Smooth muscle cell (in vitro differentiated cells): ENCODE measurements around the gene CCNG2. TPM values are rescaled to one million over a fixed set of nuclear protein-coding genes. Genes with fewer than 3 reads are reported as not detected.
A peak's percentile ranks its signal among the peaks of the same experiment; 100 is the strongest.

Source experiments
- DNase-seq: peaks from one replicate; lab custom pipeline; 2025; ENCODE audit not compliant: unreplicated experiment; lab: John Stamatoyannopoulos, UW
- H2AFZ ChIP-seq: fragments of 200-600 bp; sonication (generic); 2 replicates; pipeline ENCODE4 v1.6.0; 2016; ENCODE audit warnings: antibody characterized with exemption, low read depth, mild to moderate bottlenecking
- H3F3A ChIP-seq: fragments of 200-600 bp; sonication (generic); 2 replicates; pipeline ENCODE4 v1.6.0; 2017; ENCODE audit warnings: antibody characterized with exemption, low read depth
- H3K27ac ChIP-seq: fragments of 200-600 bp; sonication (generic); 2 replicates; pipeline ENCODE4 v1.5.1; 2016; ENCODE audit warnings: low read depth, mild to moderate bottlenecking
- H3K27me3 ChIP-seq: fragments of 200-600 bp; sonication (generic); 2 replicates; pipeline ENCODE4 v1.6.1; 2016; ENCODE audit warnings: low read depth, mild to moderate bottlenecking
- H3K36me3 ChIP-seq: fragments of 200-600 bp; sonication (generic); 2 replicates; pipeline ENCODE4 v1.5.1; 2016; ENCODE audit warnings: low read depth
- H3K4me1 ChIP-seq: fragments of 200-600 bp; sonication (generic); 2 replicates; pipeline ENCODE4 v1.5.1; 2016; ENCODE audit warnings: low read depth
- H3K4me2 ChIP-seq: fragments of 200-600 bp; sonication (generic); 2 replicates; pipeline ENCODE4 v1.6.0; 2016; ENCODE audit warnings: mild to moderate bottlenecking
- H3K4me3 ChIP-seq: fragments of 200-600 bp; sonication (generic); 2 replicates; pipeline ENCODE4 v1.5.1; 2016; ENCODE audit warnings: mild to moderate bottlenecking
- H3K79me2 ChIP-seq: fragments of 200-600 bp; sonication (generic); 2 replicates; pipeline ENCODE4 v1.6.0; 2016; ENCODE audit warnings: low read depth, mild to moderate bottlenecking
- H3K9ac ChIP-seq: fragments of 200-600 bp; sonication (generic); 2 replicates; pipeline ENCODE4 v1.6.0; 2016; ENCODE audit warnings: low read depth
- H3K9me3 ChIP-seq: fragments of 200-600 bp; sonication (generic); replicated peaks from 2 replicates; pipeline ENCODE4 v1.5.1; 2016; ENCODE audit warnings: low read depth
- H4K20me1 ChIP-seq: fragments of 200-600 bp; sonication (generic); 2 replicates; pipeline ENCODE4 v1.6.0; 2016; ENCODE audit warnings: low read depth
- CTCF ChIP-seq: fragments of 200-600 bp; sonication (generic); IDR thresholded peaks from 2 replicates; pipeline ENCODE4 v1.5.1; 2017; ENCODE audit warnings: borderline replicate concordance, mild to moderate bottlenecking, antibody characterized with exemption; ENCODE audit not compliant: insufficient read depth, poor library complexity, severe bottlenecking
- WGBS: methylation state at CpG from one replicate; pipeline ENCODE4 v1.1.7; 2016; ENCODE audit warnings: low lambda C conversion rate; 5-methylcytosine and 5-hydroxymethylcytosine counted together
- polyA plus RNA-seq: library from polyadenylated mRNA; unstranded; fragments of >200 nt; fragmentation: Nextera tagmentation; extraction: Ambion mirVana; gene quantifications from 2 replicates; pipeline ENCODE4 v1.2.1, GENCODE V29; 2016
- total RNA-seq: library from RNA; depleted of rRNA; stranded (reverse); fragments of >200 nt; gene quantifications from 2 replicates; pipeline ENCODE4 v1.2.3, GENCODE V29; 2014

Gene CCNG2
- total and polyA plus RNA-seq, 2 experiments from 2014 or later = 59.2 to 59.8 TPM

GRCh38 chr4:77154065-77154464, 2.9 kb upstream of the CCNG2 start:
- Histone ChIP-seq H3K4me1 (peaks cover 39% of the 10 kb centered on the region), H3K4me2 (no peak overlapping the region), H3F3A (no peaks in the 10 kb centered on the region), H3K79me2 (peaks cover 14% of the 10 kb centered on the region), H3K27me3 (no peaks in the 10 kb centered on the region), H2AFZ (no peak overlapping the region), H3K9me3 (no peaks in the 10 kb centered on the region), H3K36me3 (no peaks in the 10 kb centered on the region), H3K9ac (no peak overlapping the region), H3K4me3 (no peak overlapping the region), H3K27ac (no peak overlapping the region), H4K20me1 (peaks cover 9% of the 10 kb centered on the region)
- TF ChIP-seq CTCF = no peak
- DNase-seq = no peak

GRCh38 chr4:77154761-77155499, 2.1 kb upstream of the CCNG2 start:
- H3K9me3 ChIP-seq = no peaks in the 10 kb centered on the region
- TF ChIP-seq CTCF = no peak
- H3K36me3 ChIP-seq = no peaks in the 10 kb centered on the region
- H3K4me1 ChIP-seq = peaks cover 48% of the 10 kb centered on the region
- no peak overlapping the region for H3K4me3 ChIP-seq
- no peak for DNase-seq
- no peaks in the 10 kb centered on the region for H3K27me3 ChIP-seq
- peaks cover 17% of the 10 kb centered on the region for H4K20me1 ChIP-seq
- WGBS = 59% methylated on average over 4 of the region's 4 CpGs
- no peak overlapping the region for H3K9ac ChIP-seq
- no peaks in the 10 kb centered on the region for H3F3A ChIP-seq
- H3K4me2 ChIP-seq = peak overlapping the region; percentile 92
- H3K27ac ChIP-seq = no peak overlapping the region
- peak overlapping the region; percentile 88 for H2AFZ ChIP-seq
- H3K79me2 ChIP-seq = peaks cover 22% of the 10 kb centered on the region

GRCh38 chr4:77155631-77156452, 1.2 kb upstream of the CCNG2 start:
- no peak for DNase-seq
- H3K4me2 ChIP-seq = peak overlapping the region; percentile 92
- H3K9me3 ChIP-seq = no peaks in the 10 kb centered on the region
- H3K27ac ChIP-seq = peak overlapping the region; percentile 17
- 11% methylated on average over 15 of the region's 15 CpGs for WGBS
- H3K9ac ChIP-seq = peak overlapping the region; percentile 52
- TF ChIP-seq CTCF = no peak
- peak overlapping the region; percentile 94 for H3K4me3 ChIP-seq
- peaks cover 26% of the 10 kb centered on the region for H4K20me1 ChIP-seq
- H3F3A ChIP-seq = no peaks in the 10 kb centered on the region
- no peaks in the 10 kb centered on the region for H3K36me3 ChIP-seq
- peak overlapping the region; percentile 88 for H2AFZ ChIP-seq
- peaks cover 54% of the 10 kb centered on the region for H3K4me1 ChIP-seq
- peaks cover 30% of the 10 kb centered on the region for H3K79me2 ChIP-seq
- no peaks in the 10 kb centered on the region for H3K27me3 ChIP-seq
